ENCODE measurements around the gene POU2F3. TPM values are rescaled to one million over a fixed set of nuclear protein-coding genes. Genes with fewer than 3 reads are reported as not detected.

POU2F3 gene
- total RNA-seq, 1 donor from 2014 or later, result not detected

GRCh38 chr11:120350637-120351036 lies 110.7 kb downstream of the POU2F3 start:
- H3K27ac Mint-ChIP-seq, result no peak overlapping the region
- H3K4me1 Mint-ChIP-seq, result peaks cover 11% of the 10 kb centered on the region
- H3K36me3 Mint-ChIP-seq (ENCODE audit: low read depth), result peaks cover 2% of the 10 kb centered on the region
- peaks cover 57% of the 10 kb centered on the region for H3K27me3 Mint-ChIP-seq
- no peak for ATAC-seq (ENCODE audit: low read depth)
- intact Hi-C loops (cut with micrococcal nuclease), result no loop called here
- no peak for DNase-seq
- ChIA-PET POLR2A (no interaction called here), CTCF (no interaction called here)
- TF ChIP-seq, protein P1, sequence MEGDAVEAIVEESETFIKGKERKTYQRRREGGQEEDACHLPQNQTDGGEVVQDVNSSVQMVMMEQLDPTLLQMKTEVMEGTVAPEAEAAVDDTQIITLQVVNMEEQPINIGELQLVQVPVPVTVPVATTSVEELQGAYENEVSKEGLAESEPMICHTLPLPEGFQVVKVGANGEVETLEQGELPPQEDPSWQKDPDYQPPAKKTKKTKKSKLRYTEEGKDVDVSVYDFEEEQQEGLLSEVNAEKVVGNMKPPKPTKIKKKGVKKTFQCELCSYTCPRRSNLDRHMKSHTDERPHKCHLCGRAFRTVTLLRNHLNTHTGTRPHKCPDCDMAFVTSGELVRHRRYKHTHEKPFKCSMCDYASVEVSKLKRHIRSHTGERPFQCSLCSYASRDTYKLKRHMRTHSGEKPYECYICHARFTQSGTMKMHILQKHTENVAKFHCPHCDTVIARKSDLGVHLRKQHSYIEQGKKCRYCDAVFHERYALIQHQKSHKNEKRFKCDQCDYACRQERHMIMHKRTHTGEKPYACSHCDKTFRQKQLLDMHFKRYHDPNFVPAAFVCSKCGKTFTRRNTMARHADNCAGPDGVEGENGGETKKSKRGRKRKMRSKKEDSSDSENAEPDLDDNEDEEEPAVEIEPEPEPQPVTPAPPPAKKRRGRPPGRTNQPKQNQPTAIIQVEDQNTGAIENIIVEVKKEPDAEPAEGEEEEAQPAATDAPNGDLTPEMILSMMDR (IDR thresholded peaks at IDR 0.05), result no peak
- no peaks in the 10 kb centered on the region for H3K9me3 Mint-ChIP-seq
- no peak overlapping the region for H3K4me3 Mint-ChIP-seq

DNA sequence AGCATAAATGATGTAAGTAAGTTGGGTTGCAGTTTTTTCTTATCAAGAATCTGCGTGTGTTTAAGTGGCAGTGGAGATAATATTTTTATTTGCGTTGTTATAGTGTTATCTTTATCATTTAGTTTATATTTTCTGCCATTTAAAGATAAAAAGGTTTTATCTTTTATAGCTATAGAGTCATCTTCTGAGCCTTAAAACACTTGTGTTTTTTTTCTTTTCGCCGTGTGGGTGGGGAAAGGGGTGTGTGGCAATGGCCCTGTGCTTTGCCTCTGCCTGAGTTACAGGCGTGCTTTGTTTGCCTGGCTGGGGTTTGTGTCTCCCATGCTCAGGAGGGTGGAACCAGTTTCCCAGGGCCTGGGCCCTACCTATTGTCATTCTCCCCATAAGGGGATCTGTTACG lies 112.5 kb downstream of the POU2F3 start:
- H3K27ac Mint-ChIP-seq, result no peak overlapping the region
- H3K27me3 Mint-ChIP-seq, result peaks cover 47% of the 10 kb centered on the region
- peaks cover 3% of the 10 kb centered on the region for H3K4me1 Mint-ChIP-seq
- H3K9me3 Mint-ChIP-seq, result no peaks in the 10 kb centered on the region
- TF ChIP-seq, protein P1 (IDR thresholded peaks at IDR 0.05), result no peak
- intact Hi-C loops (cut with micrococcal nuclease), result no loop called here
- peaks cover 2% of the 10 kb centered on the region for H3K36me3 Mint-ChIP-seq (ENCODE audit: low read depth)
- no peak for DNase-seq
- no peak overlapping the region for H3K4me3 Mint-ChIP-seq
- POLR2A ChIA-PET, result no interaction called here
- no peak for ATAC-seq (ENCODE audit: low read depth)
- CTCF ChIA-PET, result no interaction called here

DNA sequence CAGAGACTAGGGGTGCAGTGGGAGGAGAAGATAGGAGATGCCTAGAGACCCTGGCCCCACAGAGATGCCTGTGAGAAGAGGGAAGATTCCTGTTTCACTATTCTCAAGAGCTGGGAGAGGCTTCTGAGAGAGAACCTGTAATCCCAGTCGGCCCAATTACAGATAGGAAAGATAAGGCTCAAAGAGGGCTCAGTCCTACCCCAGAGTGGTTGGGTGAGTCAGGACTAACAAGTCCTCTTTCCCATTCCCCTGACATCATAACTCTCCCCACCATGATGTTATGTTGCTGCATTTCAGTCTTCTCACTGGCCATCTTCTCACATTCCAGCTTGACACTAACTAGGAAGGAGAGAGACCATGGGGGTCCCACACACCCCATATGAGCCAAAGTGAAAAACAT lies 114.1 kb downstream of the POU2F3 start:
- Mint-ChIP-seq H3K27me3 (peaks cover 41% of the 10 kb centered on the region), H3K27ac (no peak overlapping the region), H3K4me3 (no peak overlapping the region), H3K4me1 (no peaks in the 10 kb centered on the region), H3K9me3 (no peaks in the 10 kb centered on the region), H3K36me3 (ENCODE audit: low read depth) (peaks cover 2% of the 10 kb centered on the region)
- DNase-seq (no peak), ATAC-seq (ENCODE audit: low read depth) (no peak)
- intact Hi-C loops (cut with micrococcal nuclease), result no loop called here
- ChIA-PET POLR2A (no interaction called here), CTCF (no interaction called here)
- TF ChIP-seq, protein P1 (IDR thresholded peaks at IDR 0.05), result no peak

- Mint-ChIP-seq H3K4me1 (no peaks in the 10 kb centered on the region), H3K4me3 (no peak overlapping the region), H3K27ac (no peak overlapping the region), H3K9me3 (no peaks in the 10 kb centered on the region), H3K36me3 (ENCODE audit: low read depth) (peaks cover 2% of the 10 kb centered on the region), H3K27me3 (peaks cover 35% of the 10 kb centered on the region)
- DNase-seq (no peak), ATAC-seq (ENCODE audit: low read depth) (no peak)
- POLR2A ChIA-PET, result no interaction called here
- TF ChIP-seq, protein P1 (IDR thresholded peaks at IDR 0.05), result no peak
- intact Hi-C loops (cut with micrococcal nuclease), result no loop called here
- CTCF ChIA-PET, result no interaction called here
Observed at GRCh38 chr11:120354779-120355178, 114.8 kb downstream of the POU2F3 start.

DNA sequence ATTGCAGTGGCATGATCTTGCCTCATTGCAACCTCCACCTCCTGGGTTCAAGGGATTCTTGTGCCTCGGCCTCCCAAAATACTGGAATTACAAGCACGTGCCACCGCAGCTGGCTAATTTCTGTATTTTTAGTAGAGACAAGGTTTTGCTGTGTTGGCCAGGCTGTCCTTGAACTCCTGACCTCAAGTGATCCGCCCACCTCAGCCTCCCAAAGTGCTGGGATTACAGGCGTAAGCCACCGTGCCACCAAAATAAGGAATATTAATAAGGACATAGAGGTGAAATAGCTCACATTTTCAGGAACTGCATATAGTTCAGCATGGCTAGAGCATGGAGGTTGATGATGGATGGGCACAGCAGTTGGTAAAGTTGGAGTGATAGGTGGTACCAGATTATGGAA lies 117.7 kb downstream of the POU2F3 start:
- DNase-seq (no peak), ATAC-seq (ENCODE audit: low read depth) (no peak)
- peaks cover 2% of the 10 kb centered on the region for H3K36me3 Mint-ChIP-seq (ENCODE audit: low read depth)
- H3K4me3 Mint-ChIP-seq, result no peak overlapping the region
- CTCF ChIA-PET, result no interaction called here
- intact Hi-C loops (cut with micrococcal nuclease), result no loop called here
- no peak overlapping the region for H3K27ac Mint-ChIP-seq
- no peaks in the 10 kb centered on the region for H3K4me1 Mint-ChIP-seq
- H3K9me3 Mint-ChIP-seq, result no peaks in the 10 kb centered on the region
- TF ChIP-seq, protein P1 (IDR thresholded peaks at IDR 0.05), result no peak
- peaks cover 18% of the 10 kb centered on the region for H3K27me3 Mint-ChIP-seq
- POLR2A ChIA-PET, result no interaction called here
